Gastroesophageal sphincter (tissue), 4 donors: Measurements from ENCODE around the gene CTR9. TPM values are rescaled to one million over a fixed set of nuclear protein-coding genes. Genes with fewer than 3 reads are reported as not detected.

Experiments
- ATAC-seq: fragments of 150-250 bp; one replicate; pipeline ENCODE4 v1.9.1; 2016; ENCODE audit warnings: mild to moderate bottlenecking, moderate library complexity
- H3K27ac ChIP-seq, 4 donors: fragments of 200-600 bp; sonication (generic) in 3 of 4; 1 replicate in 3 of 4; 2 replicates in 1 of 4; pipeline ENCODE4 v1.5.1; 2016 to 2019
- H3K27me3 ChIP-seq: fragments of 200-600 bp; sonication (generic); one replicate; pipeline ENCODE4 v1.5.1; 2019
- H3K36me3 ChIP-seq, 2 donors: fragments of 200-600 bp; sonication (generic); one replicate each; pipeline ENCODE4 v1.5.1; 2019; ENCODE audit warnings: control low read depth in 1 of 2
- H3K4me1 ChIP-seq, 3 donors: fragments of 200-600 bp; sonication (generic); 1 replicate in 2 of 3; 2 replicates in 1 of 3; pipeline ENCODE4 v1.5.1; 2016 to 2019; ENCODE audit warnings: control low read depth in 2 of 3
- H3K4me3 ChIP-seq, 2 donors: fragments of 200-600 bp; sonication (generic); one replicate each; pipeline ENCODE4 v1.5.1; 2019; ENCODE audit warnings: mild to moderate bottlenecking in 1 of 2, moderate library complexity in 1 of 2
- H3K9me3 ChIP-seq, 3 donors: fragments of 200-600 bp; sonication (generic); one replicate each; pipeline ENCODE4 v1.5.1; 2017 to 2019; ENCODE audit warnings: control low read depth in 2 of 3
- EP300 ChIP-seq: sonication (generic); formaldehyde crosslinking; IDR thresholded peaks from one replicate; pipeline ENCODE4 v1.6.1; 2017; ENCODE audit warnings: antibody characterized with exemption, mild to moderate bottlenecking
- POLR2A ChIP-seq, 2 donors: fragments of 450-650 bp; IDR thresholded peaks; one replicate each; pipeline ENCODE4 v1.6.1; 2017; ENCODE audit warnings: antibody characterized with exemption in 2 of 2, mild to moderate bottlenecking in 2 of 2, moderate library complexity in 1 of 2
- POLR2AphosphoS5 ChIP-seq: sonication (generic); formaldehyde crosslinking; IDR thresholded peaks from one replicate; pipeline ENCODE4 v1.6.1; 2017; ENCODE audit warnings: antibody characterized with exemption
- WGBS, 2 donors: methylation state at CpG; one replicate each; pipeline ENCODE4 v1.1.5; 2018; ENCODE audit warnings: low coverage in 1 of 2; 5-methylcytosine and 5-hydroxymethylcytosine counted together
- total RNA-seq, 4 donors: library from RNA; depleted of rRNA; stranded (reverse); fragments of >200 nt; gene quantifications; one replicate each; pipeline ENCODE4 v1.1.0, GENCODE V29; 2016
- TF ChIP-seq, protein P1 (sequence below), 4 experiments: fragments of 200-600 bp in 2 of 4; fragments of 450-650 bp in 2 of 4; sonication (generic) in 1 of 4; IDR thresholded peaks; one replicate each; pipeline ENCODE4 v1.5.1; 2017 to 2019; ENCODE audit warnings: antibody characterized with exemption in 4 of 4, mild to moderate bottlenecking in 2 of 4, moderate library complexity in 2 of 4

CTR9 gene
- 10 to 100 TPM; 18.1 to 21.8 (median 20.9) TPM for total RNA-seq

GRCh38 chr11:10750838-10751580 lies at the start of gene CTR9:
Gene CTR9 (plus strand): TSS chr11:10751246. CDS start chr11:10751413, 167 bp downstream.
- H3K27ac ChIP-seq = peak within 1 kb of the TSS; percentile 51 to 94 (median 85)
- ATAC-seq = peak; percentile 96

DNA sequence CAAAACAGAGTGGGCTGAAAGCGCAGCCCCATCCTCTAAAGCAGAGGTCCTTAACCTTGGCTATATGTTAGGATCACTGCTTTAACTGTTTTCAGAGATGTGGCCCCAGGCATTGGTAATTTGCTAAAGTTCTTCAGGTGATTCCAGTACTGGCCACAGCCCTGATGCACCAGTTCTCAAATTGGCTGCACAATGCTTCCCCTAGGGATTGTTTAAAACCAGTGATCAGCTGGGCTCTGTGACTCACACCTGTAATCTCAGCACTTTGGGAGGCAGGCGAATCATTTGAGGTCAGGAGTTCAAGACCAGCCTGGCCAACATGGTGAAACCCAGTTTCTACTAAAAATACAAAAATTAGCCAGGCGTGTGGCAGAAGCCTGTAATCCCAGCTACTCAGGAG lies 49.1 kb upstream of the CTR9 start:
- Histone ChIP-seq H3K9me3 (no peaks in the 10 kb centered on the region), H3K4me3 (no peak overlapping the region), H3K4me1 (peaks cover 0 to 6% (median 0%) of the 10 kb centered on the region in 3 donors), H3K27ac (no peak overlapping the region), H3K27me3 (no peaks in the 10 kb centered on the region), H3K36me3 (no peaks in the 10 kb centered on the region)
- ATAC-seq = no peak
- WGBS, 2 donors = 75 to 100% methylated on average over 1 to 2 of the region's 3 CpGs
- TF ChIP-seq, protein P1, sequence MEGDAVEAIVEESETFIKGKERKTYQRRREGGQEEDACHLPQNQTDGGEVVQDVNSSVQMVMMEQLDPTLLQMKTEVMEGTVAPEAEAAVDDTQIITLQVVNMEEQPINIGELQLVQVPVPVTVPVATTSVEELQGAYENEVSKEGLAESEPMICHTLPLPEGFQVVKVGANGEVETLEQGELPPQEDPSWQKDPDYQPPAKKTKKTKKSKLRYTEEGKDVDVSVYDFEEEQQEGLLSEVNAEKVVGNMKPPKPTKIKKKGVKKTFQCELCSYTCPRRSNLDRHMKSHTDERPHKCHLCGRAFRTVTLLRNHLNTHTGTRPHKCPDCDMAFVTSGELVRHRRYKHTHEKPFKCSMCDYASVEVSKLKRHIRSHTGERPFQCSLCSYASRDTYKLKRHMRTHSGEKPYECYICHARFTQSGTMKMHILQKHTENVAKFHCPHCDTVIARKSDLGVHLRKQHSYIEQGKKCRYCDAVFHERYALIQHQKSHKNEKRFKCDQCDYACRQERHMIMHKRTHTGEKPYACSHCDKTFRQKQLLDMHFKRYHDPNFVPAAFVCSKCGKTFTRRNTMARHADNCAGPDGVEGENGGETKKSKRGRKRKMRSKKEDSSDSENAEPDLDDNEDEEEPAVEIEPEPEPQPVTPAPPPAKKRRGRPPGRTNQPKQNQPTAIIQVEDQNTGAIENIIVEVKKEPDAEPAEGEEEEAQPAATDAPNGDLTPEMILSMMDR (IDR thresholded peaks at IDR 0.05) = no peak
- TF ChIP-seq POLR2A (IDR thresholded peaks at IDR 0.05) (no peak), EP300 (no peak), POLR2AphosphoS5 (no peak)

More at GRCh38 chr11:10750838-10751580, at the start of gene CTR9:
- Histone ChIP-seq H3K9me3 (no peaks in the 10 kb centered on the region), H3K4me1 (peaks cover 5 to 24% (median 8%) of the 10 kb centered on the region in 3 donors), H3K27me3 (no peaks in the 10 kb centered on the region), H3K36me3 (peaks cover 0 to 30% of the 10 kb centered on the region in 2 donors), H3K4me3 (peak within 1 kb of the TSS; percentile 75 to 80)
- 1% methylated on average over 10 to 11 of the region's 67 CpGs for WGBS, 2 donors
- TF ChIP-seq, protein P1 (IDR thresholded peaks at IDR 0.05) = peak in 2 of 4 experiments; percentile 2 to 37
- TF ChIP-seq POLR2AphosphoS5 (peak; percentile 91), POLR2A (IDR thresholded peaks at IDR 0.05) (peak; percentile 91), EP300 (no peak)

DNA sequence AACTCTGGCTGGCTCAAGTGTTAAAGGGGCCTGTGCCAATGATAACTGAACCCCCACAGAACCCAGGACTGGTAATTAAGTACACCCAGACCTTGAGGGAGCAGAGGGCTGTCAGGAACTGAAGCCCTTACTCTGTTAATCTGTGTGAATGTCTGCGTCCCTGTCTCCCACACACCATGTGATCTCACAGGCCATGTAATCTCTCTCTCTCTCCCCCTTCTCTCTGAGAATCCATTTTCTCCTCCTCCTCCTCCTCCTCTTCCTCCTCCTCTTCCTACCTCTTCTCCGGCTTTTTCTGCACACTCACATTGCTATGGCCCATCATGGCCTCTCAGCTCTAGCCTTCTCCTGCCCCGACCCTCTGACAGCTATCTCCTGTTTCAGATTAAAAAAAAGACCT lies 42.9 kb upstream of the CTR9 start:
- no peak overlapping the region for H3K4me3 ChIP-seq
- H3K36me3 ChIP-seq = no peaks in the 10 kb centered on the region
- H3K9me3 ChIP-seq = no peaks in the 10 kb centered on the region
- ATAC-seq = no peak
- TF ChIP-seq POLR2AphosphoS5 (no peak), POLR2A (IDR thresholded peaks at IDR 0.05) (no peak), EP300 (no peak)
- TF ChIP-seq, protein P1 (IDR thresholded peaks at IDR 0.05) = no peak
- no peak overlapping the region for H3K27ac ChIP-seq
- H3K27me3 ChIP-seq = no peaks in the 10 kb centered on the region
- H3K4me1 ChIP-seq = peaks cover 0 to 5% (median 0%) of the 10 kb centered on the region in 3 donors
- WGBS, 2 donors = 91 to 94% methylated on average over 3 of the region's 3 CpGs

DNA sequence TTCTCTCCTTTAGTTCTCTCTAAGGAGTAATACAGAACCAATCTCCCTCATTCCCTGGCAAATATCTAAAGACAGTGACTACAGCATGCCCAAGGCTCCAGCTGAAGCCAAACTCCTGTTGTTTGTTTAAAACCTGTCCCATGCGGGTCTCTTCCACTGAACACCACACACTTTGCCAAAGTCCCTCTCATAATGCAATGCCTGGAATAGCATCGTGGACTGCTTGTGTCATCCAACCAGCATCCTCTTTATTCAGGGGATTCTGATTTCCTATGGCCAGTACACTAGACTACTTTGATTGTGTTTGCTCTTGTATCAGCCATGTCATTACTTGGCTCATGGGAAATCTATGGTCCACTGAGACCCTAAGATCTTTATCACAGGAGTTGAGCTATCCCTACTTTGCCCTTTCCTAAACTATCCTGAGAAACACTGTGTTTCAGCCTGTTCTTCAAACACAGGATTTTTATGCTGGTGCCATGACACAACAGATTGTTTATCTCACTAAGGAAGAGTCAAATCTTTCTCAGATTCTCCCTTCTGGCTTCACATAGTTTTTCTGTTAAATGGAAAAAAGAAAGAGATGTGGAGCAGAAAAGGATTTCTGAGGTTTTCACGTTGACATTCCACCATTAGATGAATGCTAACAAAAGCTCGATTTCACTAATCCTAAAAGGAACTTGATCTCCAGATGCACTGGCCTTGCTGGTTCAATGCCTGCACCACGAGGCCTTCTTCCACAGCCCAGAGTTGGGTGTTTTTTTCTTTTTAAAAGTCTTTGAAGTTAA lies 41.6 kb upstream of the CTR9 start:
- Histone ChIP-seq H3K27ac (peak overlapping the region in 1 of 4 donors; percentile 32), H3K4me3 (no peak overlapping the region), H3K36me3 (no peaks in the 10 kb centered on the region), H3K4me1 (peaks cover 0 to 12% (median 0%) of the 10 kb centered on the region in 3 donors), H3K9me3 (no peaks in the 10 kb centered on the region), H3K27me3 (no peaks in the 10 kb centered on the region)
- no peak for ATAC-seq
- WGBS, 2 donors = 37 to 44% methylated on average over 3 to 5 of the region's 5 CpGs
- TF ChIP-seq, protein P1 (IDR thresholded peaks at IDR 0.05) = no peak
- TF ChIP-seq POLR2A (IDR thresholded peaks at IDR 0.05) (no peak), EP300 (no peak), POLR2AphosphoS5 (no peak)
